LoVo (cell line): ENCODE results near the gene ADAP1.
"Not testable (repeated sequence)": the region's sequence is repeated elsewhere in the genome, so short reads cannot be mapped to it uniquely, and the experiment has no call there.

Experiments
- DNase-seq: peaks from one replicate; pipeline ENCODE4 v3.0.0-alpha.2; 2016; ENCODE audit warnings: low spot score

The ADAP1 gene

DNA sequence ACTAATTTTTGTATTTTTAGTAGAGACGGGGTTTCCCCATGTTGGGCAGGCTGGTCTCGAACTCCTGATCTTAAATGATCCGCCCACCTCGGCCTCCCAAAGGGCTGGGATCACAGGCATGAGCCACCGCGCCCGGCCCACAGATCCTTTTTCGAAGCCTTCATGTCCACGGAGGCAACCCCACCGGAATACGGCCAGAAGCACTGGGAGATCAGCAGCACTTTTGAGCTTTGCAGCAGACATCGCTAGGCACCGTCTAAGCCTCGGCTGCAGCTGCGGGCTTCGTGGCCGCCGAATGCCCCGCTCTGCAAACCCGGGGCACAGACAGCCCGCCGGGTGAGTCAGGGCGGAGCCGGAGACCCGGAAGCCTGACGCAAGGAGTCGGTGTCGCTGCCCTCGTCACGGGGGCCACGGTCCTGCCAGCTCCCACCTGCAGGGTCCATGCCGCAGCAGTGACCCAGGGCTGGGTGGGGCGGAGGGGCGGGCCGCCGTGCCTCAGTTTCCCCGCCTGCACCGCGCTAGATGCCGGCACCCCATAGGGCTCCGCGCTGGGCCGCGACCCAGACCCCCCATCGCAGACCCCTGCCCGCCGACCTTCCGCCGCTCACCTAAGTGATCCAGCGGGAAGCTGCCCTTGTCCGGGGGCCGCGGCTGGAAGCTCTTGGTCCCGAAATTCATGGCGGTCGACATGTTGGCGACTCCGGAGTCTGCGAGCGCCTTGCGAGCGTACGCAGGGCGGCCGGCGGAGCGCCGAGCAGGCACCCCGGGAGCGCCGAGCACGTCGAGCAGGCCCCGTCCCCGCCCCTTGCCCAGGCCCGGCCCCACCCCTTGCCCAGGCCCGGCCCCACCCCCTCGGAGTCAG, 20.6 kb upstream of the ADAP1 start, which contains the start of gene COX19:
TSS of gene COX19 (minus strand) at position 730 of the 862 bp plus-strand sequence. CDS start at position 690, 40 bp downstream.
- peak; percentile 94 for DNase-seq

DNA sequence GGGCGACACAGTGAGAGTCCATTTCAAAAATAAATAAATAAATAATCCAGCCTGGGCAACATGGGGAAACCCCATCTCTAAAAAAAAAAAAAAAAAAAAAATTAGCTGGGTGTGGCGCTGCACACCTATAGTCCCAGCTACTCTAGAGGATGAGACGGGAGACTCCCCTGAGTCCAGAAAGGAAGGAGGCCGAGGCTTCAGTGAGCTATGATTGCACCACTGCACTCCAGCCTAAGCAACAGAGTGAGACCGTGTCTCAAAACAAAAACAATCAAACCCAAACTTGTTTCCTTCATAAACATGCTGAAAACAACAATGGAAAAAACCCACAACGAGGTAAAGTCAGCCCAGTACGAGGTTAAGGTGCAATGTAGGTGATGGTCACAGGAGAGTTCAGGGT, 19.7 kb upstream of the ADAP1 start:
- DNase-seq: peak; percentile 33

DNA sequence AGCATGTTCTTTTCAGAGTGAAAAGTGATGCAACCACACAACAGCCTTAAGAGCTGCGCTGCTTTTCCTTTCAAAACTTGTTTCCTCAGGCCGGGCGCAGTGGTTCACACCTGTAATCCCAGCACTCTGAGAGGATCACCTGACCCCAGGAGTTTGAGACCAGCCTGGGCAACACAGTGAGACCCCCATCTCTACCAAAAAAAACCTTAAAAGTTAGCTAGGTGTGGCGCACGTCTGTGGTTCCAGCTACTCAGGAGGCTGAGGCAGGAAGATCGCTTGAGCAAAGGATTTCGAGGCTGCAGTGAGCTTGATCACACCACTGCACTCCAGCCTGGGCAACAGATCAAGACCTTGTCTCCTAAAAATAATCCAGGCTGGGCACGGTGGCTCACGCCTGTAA, 18.8 kb upstream of the ADAP1 start:
- no peak for DNase-seq

DNA sequence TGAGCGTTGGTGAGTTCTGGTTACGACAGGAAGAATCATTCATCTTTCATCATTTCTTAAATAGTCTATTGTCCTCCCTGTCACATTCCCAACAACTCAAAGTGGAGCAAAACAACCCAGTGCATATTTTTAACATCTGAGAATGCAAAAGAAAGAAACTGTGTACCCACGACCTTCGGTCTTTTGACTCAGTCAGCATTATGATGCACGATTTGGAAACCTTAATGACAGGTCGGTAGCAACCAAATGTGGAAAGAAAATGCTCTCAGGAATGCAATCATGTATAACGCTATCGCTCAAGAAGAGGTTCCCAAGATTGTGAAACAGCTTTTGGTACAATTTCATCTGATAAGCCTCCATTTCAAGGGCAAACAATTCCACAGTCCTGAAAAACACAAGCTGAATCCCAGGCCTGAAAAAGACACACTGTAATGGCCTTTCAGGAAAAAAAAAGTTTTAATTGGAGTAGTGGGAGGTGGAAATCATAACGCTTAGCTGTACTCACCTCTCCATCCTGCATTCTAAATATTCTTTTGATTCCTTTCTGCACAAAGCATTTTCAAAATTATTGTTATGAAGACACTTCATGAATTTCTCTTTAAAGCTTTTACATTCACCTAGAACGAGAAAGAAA, 18.3 kb upstream of the ADAP1 start:
- DNase-seq: no peak

DNA sequence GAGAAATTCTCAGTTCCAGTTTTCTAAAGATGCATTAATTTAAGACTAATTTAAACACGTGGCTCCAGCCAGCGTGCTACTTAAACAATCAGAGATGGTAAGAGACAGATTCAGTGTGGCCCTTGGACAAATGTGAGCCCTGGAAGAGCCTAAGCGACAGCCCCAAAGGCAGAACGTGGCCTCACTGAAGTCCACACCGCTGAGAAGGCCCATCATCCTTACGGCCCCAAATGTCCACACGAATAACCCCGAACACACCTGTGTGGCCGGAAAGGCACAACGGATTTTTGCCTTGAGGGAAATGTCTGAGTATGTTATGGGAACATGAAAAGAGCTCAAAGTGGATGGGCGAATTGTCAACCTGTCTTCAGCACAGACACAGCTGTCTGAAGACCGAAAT, 17.6 kb upstream of the ADAP1 start:
- DNase-seq: no peak

DNA sequence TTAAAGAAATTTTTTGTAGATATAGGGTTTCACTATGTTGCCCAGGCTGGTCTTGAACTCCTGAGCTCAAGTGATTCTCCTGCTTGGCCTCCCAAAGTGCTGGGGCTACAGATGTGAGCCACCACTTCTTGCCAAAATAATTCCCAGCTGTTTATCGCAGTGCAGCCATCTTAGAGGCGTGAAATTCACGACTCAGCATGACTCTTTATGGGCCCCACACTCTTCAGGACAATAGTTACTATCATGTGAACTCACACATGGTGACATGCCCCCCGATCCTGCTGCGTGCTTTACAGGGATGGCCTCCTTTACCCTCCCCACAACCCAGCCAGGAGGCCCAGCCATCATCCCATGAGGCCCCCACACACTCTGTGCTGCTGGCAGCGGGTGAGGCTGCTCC, 16.3 kb upstream of the ADAP1 start:
- no peak for DNase-seq

DNA sequence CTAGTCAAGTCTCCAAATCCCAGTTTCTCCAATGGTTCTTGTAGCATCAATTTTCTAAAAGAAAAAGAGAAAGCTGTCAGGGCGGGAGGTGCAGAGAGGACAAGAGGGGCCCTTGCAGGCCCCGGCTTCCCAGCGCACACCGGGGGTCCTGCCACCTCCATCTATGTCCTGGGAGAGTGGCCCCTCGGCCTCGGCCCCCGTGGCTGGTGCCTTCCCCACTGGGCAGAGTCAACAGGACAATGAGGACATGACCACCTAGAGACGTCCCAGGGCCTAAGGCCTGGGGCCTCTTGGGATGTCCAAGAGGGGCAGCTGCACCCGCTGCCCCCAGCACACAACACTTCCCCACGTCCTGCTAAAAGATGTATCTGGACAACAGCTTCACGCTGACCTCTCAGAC, 14.9 kb upstream of the ADAP1 start:
- DNase-seq: no peak

DNA sequence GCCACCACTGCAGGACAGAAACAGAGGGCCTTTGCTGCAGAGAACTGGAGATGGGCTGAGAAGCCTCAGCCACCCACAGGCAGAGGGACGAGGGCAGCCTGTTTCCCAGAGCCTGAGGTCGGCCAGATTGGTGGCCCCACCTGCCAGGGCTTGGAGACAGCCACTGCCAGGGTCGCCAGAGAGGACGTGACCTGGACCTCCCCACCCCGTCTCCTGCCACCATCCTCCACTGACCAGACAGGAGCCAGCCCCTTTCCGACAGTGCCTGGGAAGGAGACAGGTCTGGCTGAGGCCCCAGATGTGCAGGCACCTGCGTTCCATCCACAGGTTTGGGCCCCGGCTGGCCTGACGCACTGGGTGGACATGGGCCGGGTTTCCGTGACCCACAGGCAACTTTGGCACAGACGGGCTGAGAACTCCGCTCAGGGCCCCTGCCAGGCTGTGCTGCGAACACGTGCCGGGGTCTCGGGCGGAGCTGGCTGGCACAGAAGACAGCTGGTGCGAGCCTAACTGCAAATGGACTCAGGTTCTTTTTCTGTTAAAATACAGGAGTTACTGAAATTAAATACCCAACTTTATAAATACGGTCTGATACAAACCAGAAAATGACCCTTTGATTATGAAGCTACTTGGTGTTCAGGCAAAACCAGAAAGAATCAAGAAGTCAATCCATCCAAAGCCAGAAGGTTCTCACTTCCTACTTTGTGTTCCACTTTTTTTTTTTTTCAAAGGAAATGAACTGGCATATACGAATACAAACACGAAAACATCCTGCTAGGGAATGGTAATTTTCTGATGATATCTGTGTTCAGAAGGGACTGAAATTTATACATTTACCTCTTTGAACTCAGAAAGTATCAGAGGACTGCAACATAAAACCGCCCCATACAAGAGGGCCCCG, 14.0 kb upstream of the ADAP1 start:
- DNase-seq: no peak

DNA sequence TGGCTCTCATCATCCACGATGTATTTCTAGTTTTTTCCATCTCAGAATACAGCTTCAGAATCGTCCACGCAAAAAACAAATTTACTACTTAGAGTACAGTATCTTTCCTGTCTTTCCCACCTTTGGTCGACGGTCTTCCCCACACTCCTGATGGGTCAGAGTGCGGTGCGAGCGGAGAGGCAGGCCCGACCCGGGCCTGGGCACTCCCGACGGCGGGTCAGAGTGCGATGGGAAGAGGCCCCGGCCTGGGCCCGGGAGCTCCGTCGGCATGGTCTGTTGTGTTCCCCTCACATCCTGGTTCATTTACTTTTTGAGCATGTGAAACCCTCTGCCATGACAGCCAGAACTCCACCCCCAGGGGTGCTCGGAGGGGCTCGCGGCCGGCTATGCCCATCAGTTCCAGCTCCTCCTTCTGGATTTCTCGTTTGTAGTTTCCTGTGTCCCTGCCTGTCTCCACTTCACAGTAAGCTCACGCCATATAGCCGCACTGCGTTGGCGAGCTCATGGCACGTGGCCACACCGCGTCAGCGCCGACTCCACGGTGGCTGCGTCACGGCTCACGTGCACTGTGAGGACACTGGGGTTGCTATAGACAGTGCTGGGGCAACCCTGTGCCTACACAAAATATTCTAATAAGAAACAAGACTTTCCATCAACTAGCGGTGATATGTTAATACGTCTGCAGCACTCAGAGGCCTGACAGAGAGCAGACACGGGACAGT, 13.0 kb upstream of the ADAP1 start:
- no peak for DNase-seq

DNA sequence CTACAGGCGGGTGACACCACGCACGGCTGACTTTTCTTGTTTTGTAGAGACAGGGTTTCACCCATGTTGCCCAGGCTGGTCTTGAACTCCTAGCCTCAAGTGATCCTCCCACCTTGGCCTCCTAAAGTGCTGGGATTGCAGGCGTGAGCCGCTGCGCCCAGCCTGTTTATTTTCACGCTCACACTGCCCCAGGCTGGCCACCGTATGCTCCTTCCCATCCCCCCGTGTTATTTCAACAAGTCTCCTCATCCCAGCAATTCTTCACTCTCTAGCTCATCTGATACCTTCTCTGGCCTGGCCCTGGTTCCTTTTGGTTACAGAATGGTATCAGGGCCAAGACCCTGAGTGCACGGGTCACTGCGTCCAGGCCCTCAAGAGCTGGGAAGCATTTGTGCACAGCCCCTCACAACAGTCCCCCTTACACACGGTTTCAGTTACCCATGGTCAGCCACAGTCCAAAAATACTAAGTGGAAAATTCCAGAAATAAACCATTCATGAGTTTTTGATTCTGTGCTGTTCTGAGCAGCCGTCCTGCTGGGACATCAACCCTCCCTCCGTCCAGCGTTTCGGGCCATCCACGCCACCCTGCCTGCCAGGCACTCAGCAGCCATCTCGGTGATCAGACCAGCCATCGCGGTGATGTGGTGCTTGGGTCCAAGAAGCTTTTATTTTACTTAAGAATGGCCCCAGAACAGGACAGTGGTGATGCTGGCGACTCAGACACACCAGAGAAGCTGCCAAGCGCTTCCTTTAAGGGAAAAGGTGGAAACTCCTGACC, 12.0 kb upstream of the ADAP1 start:
- no peak for DNase-seq

DNA sequence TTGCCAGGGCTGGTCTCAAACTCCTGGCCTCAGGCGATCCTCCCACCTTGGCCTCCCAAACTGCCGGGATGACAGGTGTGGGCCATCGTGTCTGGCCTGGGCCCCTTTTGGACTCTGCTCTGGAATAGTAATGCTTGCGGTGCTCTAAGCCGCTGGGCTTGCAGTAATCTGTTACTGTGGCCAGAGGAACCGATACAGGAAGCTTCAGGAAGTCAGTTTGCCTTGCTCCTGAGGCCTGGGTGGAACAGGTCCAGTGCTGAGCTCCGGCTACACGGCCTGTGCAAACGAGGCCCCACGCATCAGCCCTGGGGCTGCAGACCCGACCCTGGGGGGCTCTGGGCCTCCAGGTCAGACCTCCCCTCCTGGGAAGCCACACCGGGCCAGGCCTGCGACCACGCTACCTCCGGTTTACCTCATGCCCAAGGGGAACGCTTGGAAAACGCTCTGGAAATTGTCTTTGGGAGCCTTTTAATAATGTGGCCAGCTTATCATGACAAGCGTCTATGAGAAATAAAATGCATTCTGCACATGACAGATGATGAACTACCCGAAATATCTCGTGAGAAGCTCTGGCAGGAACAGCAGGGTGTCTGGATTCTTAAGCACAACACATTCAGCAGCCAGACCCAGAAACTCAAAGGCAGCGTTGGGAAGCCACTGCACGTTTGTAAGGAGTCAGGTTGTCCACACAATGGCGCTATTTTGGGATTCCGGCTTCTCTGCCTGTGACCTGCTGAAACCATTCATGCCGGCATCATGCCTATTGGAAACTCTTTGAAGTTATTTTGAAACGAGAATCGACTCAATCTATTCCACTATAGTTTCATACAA, 10.1 kb upstream of the ADAP1 start:
- DNase-seq: no peak

DNA sequence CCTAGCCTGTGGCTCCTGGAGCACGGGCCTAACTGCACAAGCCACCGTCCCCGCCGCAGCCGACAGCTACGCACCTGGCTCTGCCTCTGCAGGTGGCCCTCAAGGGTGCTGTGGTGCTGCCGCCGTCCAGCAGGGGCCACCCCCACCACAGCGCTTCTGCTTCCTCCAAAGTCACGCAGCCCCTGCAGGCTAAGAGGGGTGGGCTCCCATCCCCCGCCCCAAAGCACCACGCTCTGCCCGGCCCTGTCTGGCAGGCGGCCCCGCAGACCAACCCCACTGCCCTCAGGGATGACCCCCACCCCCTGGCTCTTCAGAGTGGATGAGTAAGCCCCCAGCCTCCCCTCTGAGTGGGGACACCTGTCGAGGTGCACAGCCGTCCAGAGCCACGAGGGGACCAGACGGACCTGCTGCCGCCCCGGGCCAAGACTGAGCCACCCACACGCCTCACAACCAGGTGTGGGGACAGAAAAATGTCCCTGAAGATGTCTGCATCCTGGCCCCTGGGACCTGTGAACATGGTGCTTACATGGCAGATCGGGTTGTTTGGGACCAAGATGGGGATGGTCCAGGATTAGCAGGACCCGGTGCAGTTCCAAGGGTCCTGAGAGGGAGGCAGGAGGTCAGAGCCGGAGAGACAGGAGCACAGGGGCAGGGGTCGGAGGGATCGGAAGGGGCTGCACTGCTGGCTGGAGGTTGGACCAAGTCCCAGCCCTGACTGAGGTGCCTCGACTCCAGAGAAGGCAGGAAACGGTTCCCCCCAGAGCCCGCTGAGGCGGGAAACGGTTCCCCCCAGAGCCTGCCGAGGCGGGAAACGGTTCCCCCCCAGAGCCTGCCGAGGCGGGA, 9.0 kb upstream of the ADAP1 start:
- DNase-seq: no peak

DNA sequence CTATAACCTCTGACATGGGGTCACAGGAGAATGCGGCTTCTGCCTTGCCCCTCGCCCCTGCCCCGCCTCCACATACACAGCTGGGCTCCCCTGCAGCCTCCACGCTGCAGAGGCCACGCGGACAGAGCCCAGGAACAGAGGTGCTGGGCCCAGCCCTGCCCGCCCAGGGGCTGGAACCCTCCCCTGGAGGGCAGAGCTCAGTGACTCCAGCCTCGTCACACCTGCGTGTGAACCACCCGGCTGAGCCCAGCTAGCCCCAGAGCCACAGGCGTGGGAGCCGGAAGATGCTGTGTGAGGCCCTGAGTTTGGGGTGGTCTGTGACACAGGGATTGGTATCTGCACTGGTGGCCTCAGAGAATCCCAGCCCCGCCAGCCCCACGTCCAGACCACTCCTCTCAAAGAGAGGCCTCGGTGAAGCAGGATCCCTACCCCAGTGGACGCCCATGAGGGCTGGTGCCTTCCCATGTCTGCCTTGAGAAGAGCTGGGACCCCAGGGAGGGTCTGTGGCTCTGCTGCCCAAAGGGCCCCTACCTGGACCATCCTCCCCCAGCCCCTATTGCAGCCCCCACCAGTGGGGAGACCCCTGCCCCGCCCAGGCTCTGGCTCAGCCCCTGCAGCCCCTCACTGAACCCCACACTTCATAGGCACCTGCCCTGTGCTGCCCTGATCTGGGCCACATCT, 8.1 kb upstream of the ADAP1 start:
- no peak for DNase-seq

DNA sequence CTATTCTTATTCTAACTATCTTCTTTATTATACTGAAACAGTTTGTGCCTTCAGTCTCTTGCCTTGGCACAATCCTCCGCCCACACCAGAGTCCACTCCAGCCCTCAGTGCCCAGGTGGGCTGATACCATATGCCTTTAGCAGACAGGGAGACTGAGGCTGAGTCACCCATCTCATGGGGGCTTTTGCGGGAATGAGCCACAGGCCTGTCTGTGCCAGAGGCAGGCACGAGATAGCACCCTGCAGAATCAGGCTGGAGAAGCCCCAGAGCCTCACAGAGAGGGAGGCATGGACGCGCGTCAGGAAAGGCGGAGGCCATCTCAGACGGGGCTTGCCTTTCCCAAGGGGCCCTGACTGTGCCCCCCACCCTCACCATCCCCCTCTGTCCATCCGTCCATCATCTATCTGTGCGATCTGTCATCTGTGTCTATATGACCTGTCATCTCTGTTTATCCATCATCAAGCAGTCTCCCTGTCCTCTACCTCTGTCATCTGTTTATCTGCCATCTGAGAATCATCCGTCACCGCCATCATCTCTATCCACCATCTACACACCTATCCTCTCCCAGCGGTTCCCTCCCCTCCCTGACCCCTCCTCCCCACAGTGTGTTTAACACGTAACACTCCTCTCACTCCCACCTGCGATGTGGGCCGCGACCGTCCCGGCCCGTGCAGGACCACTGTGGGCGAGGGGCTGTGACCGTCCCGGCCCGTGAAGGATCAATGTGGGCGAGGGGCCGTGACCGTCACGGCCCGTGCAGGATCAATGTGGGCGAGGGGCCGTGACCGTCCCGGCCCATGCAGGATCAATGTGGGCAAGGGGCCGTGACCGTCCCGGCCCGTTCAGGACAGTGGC, 7.3 kb upstream of the ADAP1 start:
- no peak for DNase-seq

DNA sequence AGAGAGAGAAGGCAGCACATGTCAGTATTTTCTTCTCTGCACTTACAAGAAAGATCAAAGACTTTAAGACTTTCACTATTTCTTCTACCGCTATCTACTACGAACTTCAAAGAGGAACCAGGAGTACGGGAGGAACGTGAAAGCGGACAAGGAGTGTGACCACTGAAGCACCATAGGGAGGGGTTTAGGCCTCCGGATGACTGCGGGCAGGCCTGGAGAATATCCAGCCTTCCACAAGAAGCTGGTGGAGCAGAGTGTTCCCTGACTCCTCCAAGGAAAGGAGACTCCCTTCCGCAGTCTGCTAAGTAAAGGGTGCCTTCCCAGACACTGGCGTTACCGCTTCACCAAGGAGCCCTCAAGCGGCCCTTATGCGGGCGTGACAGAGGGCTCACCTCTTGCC, 6.5 kb upstream of the ADAP1 start:
- not testable (repeated sequence) for DNase-seq

DNA sequence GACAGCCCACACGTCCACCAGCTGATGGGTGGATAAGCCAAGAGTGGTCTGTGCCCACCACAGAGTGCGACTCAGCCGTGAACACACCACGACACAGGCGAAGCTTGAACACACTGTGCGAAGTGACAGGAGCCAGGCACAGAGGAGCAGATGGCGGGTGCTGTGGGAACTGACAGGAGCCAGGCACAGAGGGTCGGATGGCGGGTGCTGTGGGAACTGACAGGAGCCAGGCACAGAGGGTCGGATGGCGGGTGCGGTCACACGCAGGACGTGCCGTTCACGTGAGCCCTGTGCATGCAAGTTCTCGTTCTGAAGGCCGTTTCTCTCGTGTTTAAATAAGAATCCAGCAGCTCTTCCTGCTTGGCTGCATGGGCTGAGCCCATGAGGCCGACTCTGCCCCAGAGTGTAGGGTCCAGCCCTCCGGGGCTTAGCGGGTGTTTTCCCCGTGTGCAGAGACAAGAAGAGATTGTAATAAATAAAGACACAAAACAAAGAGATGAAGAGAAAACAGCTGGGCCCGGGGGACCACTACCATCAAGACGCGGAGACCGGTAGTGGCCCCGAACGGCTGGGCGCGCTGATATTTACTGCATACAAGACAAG, 5.9 kb upstream of the ADAP1 start:
- DNase-seq: no peak

DNA sequence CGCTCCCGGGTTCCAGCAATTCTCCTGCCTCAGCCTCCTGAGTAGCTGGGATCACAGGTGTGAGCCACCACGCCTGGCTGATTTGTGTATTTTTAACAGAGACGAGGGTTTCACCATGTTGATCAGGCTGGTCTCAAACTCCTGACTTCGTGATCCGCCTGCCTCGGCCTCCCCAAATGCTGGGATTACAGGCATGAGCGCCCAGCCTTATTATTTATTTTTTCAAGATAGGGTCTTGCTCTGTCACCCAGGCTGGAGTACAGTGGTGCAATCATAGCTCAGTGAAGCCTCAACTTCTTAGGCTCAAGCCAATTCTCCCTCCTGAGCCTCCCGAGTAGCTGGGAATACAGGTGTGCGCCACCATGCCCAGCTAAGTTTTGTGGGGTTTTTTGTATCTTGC, 5.3 kb upstream of the ADAP1 start:
- DNase-seq: not testable (repeated sequence)
